GM21367 (cell line): Measurements from ENCODE around the gene TBX1.
"Not testable (repeated sequence)": the region's sequence is repeated elsewhere in the genome, so short reads cannot be mapped to it uniquely, and the experiment has no call there.

ENCODE experiments used
- ATAC-seq: cut with Tn5 transposase; IDR thresholded peaks from one replicate; pipeline ENCODE4 v1.9.1; 2021; ENCODE audit not compliant: unreplicated experiment

TBX1 gene

DNA sequence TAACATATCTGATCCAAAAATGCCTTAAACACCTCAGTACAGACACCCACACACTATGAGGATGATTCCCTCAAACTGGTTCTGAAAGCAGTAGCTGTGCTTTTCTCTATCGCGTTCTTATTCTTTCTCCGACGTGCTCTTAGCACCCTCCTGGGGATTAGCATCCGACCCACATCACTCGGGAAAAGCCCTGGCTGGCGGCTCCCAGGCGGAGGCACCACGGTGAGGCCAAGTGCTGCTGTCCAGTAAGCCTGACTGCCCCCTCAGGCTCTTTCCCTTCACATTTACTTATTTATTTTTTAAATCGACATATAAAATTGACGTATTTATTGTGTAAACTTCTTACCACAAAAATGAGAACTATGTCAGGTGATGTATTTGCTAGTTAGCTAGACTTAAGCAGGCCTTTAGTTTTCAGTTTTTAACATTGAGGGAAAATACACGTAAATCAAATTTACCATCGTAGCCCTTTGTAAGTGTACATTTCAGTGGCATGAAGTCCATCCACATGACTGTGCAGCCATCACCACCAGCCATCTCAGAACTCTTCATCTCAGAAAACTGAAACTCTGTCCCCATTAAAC lies 19.2 kb downstream of the TBX1 start:
- no peak for ATAC-seq

DNA sequence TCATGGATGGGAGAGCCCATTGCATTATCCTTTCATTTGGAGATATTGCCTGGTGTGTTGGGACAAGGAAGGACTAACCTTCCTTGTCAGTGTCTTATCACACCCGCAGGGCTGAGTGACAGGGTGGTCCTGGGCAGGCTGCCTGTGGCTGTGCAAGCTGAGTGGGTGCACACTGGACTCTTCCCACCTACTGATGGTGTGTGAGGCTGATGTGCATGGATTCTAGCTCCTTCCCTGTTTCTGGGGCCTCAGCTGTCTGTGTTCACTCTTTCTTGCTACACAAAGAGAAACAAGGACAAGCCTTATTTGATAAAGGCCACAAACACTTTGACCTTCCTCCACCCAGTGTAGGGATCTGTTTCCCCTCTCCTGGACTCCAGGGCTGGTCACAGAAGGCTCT lies 22.0 kb downstream of the TBX1 start:
- ATAC-seq, result no peak

DNA sequence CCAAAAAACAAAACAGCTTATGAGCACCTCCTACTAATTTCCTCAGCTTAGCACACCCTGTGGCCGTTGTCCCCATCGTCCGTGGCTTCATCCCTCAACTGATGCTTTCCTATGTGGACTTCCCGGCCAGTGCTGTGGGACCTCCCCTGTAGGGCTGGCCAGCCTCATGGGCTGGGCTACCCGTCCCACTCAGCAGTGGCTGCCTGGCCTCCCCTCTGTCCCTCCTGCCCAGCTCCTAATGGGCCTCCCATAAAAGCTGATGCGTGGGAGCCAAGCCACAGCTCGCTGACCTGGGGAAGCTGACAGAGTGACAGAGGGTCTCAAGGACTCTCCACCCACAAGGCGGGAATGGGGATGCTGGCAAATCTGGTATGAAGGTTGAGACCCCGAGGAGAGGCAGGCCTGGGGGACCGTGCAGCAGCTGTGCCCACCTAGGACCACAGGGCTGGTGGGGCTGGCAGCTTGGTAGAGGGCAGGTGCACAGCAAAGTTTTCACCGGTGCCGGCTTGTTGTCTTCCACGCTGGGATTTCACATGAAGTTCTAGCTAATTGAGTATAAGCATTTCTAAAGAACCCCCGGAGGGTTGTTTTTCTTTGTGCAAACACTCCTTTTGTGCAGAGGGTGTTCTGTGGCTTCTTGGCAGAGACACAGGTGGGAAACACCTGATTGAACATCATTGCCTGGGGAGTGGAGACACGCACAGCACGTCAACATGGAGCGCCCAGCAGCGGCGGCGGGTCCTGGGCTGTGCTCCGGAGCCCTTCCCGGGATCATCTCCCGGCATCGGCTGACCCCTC lies 23.2 kb downstream of the TBX1 start:
- ATAC-seq, result no peak

DNA sequence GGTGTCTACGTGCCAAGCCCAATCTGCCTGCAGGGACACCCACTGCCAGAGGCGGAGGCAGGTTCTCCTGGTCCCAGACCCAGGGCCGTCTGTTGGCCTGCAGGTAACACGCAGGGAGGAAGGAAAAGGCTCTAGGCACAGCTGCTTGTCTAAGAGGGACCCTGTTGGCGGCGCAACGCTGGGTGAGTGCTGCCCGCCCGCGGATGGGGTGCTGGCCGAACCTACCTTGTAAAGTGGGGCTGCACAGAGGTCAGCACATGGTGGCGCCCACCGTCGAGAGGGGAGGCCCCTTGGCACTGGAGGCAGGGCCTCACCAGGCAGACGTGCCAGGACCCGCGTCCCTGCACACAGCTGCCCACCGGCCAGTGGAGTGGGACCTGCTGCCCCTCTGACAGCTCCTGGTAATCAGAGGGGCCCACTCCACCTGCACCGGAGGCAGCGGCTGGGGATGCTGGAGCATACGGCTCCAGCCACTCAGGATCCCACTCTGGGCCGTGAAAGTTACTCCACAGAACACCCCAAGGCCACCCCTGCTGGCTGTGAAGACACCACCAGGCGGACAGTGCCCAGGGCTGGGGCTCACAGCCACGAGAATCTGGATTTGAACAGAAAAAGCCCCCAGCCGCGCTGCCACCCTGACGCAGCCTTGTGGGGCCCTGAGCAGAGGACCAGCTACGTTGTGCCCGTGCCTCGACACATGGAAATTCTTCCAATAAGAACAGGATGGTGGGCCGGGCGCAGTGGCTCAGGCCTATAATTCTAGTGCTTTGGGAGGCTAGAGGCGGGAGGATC lies 24.0 kb downstream of the TBX1 start:
- ATAC-seq, result no peak

DNA sequence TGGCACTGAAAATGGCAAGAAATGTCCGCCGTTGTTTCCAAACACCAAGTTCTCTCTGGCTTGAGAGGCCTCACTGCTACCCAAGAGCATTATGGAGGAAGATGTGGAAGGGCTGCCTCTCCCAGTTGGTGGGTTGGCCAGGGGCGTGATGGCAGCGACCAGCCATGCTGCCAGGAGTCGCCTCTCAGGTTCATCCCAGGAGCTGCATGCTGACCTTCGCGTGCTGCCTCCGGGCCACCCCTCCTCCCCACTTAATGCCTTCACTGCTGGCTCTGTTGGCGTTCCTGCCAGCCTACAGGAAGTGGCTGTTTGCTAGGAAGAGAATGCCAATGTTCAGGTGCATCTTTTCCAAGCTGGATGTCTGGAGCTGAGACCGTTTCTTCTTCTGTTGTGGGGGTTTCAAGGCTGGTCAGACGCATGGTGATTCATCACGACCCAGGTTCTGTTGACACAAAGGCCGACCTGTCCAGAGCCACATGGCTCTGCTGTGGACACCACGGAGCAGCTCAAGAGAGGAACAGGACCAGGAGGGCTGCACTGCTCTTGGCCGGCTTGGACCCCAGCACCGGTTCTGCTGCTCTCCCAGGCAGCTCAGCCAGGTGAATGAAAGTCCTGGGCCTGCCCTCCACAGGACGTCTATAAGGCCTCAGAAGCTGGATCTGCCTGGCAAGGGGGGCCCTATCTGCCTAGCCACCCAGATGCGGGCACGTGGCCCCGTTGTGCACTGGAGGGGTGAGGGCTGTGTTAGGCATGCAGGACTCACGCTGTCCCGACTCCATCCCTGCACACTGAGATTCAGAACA lies 25.1 kb downstream of the TBX1 start:
- ATAC-seq, result no peak

DNA sequence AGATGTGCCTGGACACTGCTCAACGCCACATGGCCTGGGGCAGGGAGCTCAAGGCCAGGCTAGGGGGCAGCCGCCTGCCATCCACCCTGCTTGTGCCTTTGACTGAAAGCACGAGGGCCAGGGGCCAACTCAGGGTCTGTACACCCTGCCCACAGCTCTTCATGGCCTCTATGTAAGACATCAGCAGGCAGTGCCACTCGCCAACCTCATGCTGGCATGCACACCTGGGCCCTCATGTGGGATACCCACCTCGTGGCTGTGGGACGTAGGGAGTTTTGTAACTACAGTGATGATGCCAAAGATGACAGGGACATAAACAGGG lies 25.6 kb downstream of the TBX1 start:
- ATAC-seq, result no peak

DNA sequence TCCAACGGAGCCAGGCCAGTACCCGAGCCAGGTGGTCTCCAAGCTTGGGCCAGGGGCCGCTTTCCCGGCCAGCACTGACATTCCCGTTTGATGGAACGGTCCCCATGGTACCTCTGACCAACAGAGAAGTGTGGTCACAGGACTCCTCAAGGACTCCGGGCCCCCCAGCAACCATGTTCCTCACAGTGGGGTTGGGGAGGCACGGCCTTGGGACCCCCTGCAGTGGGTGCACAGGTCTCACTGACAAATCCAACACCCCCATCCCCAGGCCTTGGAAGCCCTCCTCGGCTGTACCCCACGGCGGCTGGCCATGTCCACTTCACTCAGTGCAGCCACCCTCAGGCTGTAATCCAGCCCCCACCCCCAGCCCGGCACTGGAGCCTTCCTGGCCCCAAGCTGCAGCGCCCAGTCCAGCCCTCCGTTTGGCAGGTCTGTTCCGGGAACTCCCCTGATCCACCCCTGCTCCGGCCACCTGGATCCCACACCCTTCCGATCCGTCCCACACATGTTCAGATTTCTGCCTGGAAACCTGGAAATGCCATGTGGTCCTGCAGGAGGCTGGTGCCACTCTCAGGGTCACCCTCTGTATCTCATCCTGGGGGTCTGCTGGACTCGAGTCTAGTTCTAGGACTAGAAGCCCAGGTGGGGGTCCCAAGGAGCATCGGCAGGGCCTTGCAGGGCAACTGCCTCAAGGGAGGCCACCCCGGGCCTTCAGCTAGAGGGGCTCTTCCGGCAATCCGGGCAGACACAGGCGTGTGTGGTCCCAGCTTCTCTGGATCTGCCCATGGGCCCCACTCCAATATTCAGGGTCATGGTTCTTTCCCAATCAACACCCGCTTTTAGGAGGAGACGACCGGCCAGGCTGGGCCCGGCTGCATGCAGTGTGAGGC lies 26.6 kb downstream of the TBX1 start:
- ATAC-seq, result no peak

DNA sequence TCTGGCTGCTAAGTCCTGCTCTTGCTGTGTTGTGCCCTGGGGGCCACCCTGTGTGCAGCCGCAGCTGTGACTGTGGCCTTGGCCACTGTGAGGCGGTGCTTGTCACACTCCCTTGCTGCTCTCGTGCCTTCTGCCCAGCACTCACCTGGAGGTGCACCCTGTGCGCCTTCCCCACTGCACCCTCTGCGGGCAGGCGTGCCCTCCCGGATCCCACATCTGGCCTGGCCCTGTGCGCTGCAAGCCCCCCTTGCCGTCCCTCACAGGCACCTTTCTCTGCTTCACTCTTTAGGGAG lies 27.2 kb downstream of the TBX1 start:
- ATAC-seq, result no peak

DNA sequence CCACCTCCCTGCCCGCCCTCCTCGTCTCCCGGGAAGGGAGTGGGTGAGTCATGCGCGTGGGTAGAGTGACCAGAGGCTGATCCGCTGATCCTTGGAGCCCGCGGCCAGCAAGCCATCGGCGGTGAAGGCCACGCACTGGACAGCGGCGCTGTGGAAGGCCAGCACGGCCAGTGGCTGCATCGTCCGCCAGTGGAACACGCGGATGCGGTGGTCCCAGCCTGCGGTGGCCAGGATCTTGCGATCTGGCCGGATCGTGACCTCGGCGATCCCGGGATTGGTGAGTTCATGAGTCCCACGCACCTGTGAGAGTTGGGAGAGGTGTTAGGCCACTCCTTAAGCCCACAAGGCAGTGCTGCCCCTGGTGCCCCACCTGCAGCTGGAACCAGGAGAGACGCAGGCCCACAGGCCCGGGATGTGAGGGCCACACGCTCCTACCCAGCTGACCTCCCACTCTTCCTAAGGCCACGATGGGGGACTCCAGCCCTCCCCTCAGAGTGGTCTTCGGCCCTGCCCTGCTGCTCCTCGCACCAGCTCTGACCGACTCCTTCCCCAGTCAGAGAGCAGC lies 28.2 kb downstream of the TBX1 start:
- ATAC-seq, result no peak

DNA sequence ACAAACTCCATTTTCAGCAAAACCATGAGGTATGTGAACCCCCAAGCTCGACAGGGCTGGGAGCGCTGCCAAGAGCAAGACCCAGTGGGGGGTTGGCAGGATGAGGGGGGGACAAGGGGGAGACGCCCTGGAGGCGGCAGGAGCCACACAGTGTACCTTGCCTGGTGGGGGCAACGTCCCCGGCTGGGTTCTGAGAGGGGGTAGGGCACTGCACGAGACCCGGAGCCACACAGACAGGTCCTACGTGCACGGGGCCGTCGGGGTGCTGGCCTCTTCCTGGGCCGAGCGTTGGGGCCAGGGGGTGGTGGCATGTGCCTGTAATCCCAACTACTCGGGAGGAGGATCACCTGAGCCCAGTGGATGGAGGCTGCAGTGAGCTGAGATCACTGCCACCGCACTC lies 28.8 kb downstream of the TBX1 start:
- no peak for ATAC-seq

DNA sequence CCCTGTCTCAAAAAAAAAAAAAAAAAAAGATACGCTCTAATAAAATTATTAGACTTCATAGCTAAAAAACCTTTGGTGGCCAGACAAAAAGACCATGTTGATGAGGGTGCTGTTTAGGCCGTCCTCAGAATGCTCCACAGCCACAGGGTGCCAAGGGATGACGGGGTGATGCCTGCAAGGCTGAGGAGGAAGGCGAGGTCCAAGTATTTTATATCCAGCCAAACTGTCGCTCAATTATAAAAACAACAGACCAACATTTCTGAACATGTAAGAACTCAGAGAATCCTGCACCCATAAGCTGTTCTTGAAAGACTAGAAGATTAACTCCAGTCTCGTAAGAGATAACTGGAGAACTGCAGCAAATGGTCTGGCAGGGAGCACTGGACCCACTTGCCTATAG lies 29.2 kb downstream of the TBX1 start:
- no peak for ATAC-seq

DNA sequence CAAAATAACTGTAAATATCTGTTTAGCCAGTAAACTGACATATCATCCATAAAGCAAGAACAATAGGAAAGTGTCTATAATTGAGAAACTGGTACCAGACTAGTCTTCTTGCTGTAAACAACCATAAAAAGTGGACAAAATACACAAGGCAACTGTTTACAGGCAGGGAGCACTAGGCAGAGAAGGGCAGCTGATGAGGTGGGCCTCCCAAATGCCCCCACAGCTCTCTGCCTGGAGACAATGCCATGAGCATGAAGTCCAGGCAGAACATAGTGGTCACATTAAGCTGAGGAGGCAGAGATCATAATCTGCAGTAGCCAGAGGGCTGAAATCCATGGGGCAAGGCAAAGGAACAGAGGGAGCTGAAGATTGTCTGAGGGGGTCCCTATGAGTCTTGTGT lies 30.7 kb downstream of the TBX1 start:
- no peak for ATAC-seq

DNA sequence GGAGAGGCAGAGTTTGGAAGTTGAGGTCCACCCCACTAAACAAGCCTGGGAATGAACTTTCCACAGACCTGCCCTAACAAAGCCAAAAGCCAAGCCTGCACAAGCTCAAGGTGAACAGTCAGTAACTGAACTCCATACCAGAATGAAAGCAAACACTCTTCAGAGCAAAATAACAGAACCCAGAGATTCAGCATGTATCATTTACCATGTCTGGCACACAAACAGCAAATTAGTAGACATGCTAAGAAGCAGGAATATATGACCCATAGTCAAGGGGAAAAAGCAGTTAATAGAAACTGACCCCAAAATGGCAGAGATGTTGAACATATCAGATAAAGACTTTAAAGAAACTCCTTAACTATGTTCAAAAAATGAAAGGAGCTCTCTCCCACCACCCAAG lies 31.3 kb downstream of the TBX1 start:
- ATAC-seq, result no peak

DNA sequence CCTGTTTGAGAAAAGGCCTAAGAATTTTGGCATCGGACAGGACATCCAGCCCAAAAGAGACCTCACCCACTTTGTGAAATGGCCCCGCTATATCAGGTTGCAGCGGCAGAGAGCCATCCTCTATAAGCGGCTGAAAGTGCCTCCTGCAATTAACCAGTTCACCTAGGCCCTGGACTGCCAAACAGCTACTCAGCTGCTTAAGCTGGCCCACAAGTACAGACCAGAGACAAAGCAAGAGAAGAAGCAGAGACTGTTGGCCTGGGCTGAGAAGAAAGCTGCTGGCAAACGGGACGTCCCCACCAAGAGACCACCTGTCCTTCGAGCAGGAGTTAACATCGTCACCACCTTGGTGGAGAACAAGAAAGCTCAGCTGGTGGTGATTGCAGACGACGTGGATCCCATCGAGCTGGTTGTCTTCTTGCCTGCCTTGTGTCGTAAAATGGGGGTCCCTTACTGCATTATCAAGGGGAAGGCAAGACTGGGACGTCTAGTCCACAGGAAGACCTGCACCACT lies 31.9 kb downstream of the TBX1 start:
- ATAC-seq, result not testable (repeated sequence)

DNA sequence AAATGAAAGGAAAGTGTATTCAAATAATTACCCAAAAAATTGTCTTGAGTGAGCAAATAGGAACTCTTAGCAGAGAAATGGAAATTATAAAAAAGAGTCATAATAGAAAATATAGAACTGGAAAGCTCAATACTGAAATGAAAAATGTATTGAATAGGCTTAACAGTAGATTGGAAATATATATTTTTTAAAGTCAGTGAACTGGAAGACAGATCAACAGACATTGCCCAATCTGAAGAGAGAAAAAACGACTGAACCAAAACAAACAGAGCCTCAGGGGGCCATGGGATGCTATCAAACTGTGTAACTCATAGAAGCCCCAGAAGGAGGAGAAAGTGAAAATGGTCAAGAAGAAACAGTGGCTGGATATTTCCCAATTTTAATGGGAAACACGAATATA lies 32.6 kb downstream of the TBX1 start:
- no peak for ATAC-seq

DNA sequence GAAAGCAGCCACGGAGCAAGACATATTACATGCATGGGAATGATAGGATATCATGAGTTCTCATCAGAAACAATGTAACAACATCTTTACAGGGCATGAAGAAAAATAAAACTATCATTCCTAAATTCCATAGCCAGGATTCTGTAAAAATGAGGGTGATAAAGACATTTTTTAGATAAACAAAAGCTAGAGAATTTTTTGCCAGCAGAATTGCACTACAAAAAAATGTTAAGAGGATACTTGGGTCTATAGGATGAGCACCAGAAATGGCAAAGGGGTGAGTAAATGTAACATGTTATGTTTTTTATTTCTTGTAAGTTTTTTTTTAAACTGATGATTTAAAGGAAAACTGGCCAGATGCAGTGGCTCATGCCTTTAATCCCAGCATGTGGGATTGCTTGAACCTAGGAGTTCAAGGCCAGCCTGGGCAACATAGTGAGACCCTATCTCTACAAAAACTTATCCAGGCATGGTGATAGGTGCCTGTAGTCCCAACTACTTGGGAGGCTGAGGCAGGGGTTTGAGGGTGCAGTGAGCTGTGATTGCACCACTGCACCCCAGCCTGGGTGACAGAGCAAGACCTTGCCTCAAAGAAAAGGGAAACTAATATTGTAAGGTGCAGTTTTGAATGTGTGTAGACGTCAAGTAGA lies 33.2 kb downstream of the TBX1 start:
- ATAC-seq, result no peak

DNA sequence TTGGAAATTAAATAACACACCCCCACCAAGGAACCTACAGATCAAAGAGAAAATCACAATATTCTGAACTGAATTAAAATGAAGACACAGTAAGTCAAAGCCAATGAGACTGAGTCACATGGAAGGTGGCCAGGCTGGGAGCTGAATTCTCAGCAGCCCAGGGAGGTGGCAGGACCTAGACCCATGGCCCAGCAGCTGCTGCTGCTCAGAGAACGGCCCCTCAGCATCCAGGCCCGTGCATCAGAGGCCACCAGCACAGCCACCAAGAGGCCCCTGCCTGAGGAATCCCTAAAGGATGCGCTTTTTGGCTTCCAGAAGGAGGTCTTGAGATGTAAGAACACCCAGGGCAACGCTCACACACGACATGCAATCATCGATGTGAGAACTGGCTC lies 35.0 kb downstream of the TBX1 start:
- ATAC-seq, result no peak

DNA sequence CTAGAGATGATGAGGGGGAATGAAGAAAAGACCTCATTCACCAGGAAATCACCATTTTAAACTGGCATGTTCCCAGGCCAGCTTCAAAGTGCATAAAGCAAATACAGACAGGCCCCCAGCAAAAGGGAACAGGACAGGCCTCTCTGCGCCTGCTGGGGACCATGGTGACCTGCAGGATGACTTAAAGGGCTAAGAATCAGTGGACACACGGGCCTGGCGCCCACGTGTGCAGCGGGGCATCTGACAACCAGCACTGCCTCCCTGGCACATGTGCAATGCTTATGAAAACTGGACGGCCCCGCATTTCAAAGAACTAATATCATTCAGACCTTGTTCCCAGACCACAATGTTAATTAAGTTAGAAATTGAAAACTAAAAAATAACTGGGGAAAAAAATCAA lies 35.6 kb downstream of the TBX1 start:
- ATAC-seq, result no peak

DNA sequence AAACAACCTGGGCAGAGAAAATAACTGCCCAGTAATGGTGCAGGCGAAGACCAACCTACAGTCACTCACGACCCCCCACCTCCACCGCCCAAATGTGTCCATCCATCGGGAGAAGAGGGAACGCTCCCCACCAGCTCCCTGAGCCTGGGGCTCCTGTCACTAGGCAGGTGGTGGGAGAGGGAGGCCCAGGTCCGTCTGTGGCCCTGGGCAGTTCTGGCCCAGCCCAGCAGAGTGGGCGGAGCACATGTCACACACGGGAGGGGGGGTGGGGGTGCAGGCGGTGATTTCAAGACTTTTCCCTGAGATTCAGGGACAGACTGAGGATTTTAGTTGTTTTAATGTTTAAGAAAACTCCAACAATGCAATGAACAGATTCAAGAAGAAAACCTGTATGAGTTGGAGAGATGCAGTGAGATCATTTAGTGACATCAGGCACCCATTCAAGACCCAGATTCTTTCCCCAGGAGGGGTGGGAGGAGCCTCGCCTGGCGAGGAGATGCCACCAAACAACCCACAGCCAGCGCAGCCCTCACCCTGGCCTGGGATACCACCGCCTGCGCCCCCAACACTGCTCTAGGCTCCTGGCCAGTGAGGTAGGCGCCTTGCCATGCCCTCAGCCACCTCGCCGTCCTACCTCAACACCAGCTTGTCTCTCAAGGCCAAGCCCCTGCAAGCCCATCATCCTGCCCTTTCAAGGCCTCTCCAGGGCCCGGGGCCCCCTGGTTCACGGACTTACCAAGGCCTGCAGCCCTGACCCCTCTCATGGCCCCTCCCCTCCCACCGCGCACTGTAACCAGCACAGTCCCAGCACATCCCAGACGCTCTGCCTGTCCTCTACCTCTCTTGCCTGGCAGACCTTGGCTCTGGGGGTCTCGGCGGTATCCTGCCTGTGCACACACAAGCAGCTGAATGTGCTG lies 36.8 kb downstream of the TBX1 start:
- ATAC-seq, result no peak
